Liver (tissue), 9 donors: Measurements from ENCODE around the gene NFATC1. TPM values are rescaled to one million over a fixed set of nuclear protein-coding genes. Genes with fewer than 3 reads are reported as not detected.

Source experiments
- DNase-seq: peaks from one replicate; pipeline ENCODE4 v3.0.0-alpha.2; 2017; ENCODE audit warnings: low spot score
- H3K27ac ChIP-seq, 2 donors: one replicate each; pipeline ENCODE4 v1.7.0; 2013; ENCODE audit warnings: inconsistent platforms in 2 of 2, low read length in 2 of 2, control low read depth in 1 of 2, low read depth in 1 of 2, mild to moderate bottlenecking in 1 of 2
- H3K27me3 ChIP-seq, 4 donors: one replicate each; pipeline versions ENCODE4 v1.6.1 to v1.7.0; 2013; ENCODE audit warnings: low read length in 3 of 4, inconsistent platforms in 1 of 4, mild to moderate bottlenecking in 1 of 4, moderate library complexity in 1 of 4; ENCODE audit not compliant: control insufficient read depth in 4 of 4, insufficient read depth in 4 of 4
- H3K36me3 ChIP-seq, 4 donors: one replicate each; pipeline versions ENCODE4 v1.6.1 to v1.7.0; 2013; ENCODE audit warnings: low read length in 3 of 4, mild to moderate bottlenecking in 3 of 4, low read depth in 1 of 4, moderate library complexity in 1 of 4; ENCODE audit not compliant: control insufficient read depth in 4 of 4, insufficient read depth in 3 of 4
- H3K4me1 ChIP-seq, 4 donors: one replicate each; pipeline versions ENCODE4 v1.6.1 to v1.7.0; 2013; ENCODE audit warnings: low read length in 3 of 4, mild to moderate bottlenecking in 3 of 4, moderate library complexity in 1 of 4; ENCODE audit not compliant: control insufficient read depth in 4 of 4, insufficient read depth in 4 of 4
- H3K4me3 ChIP-seq, 3 donors: one replicate each; pipeline versions ENCODE4 v1.6.1 to v1.7.0; 2013; ENCODE audit warnings: low read length in 3 of 3, control low read depth in 1 of 3, low read depth in 1 of 3, mild to moderate bottlenecking in 1 of 3
- H3K9ac ChIP-seq, 2 donors: one replicate each; pipeline ENCODE4 v1.7.0; 2013; ENCODE audit warnings: low read length in 2 of 2, mild to moderate bottlenecking in 2 of 2, moderate library complexity in 2 of 2, control low read depth in 1 of 2, low read depth in 1 of 2
- H3K9me3 ChIP-seq, 4 donors: one replicate each; pipeline versions ENCODE4 v1.6.1 to v1.7.0; 2013; ENCODE audit warnings: low read length in 3 of 4; ENCODE audit not compliant: control insufficient read depth in 4 of 4
- CTCF ChIP-seq: fragments of 150-350 bp; IDR thresholded peaks from 2 replicates; pipeline ENCODE4 v1.5.1; 2017; ENCODE audit warnings: improper control_type of control experiment, low read depth, low read length; ENCODE audit not compliant: missing input control
- FOXA1 ChIP-seq: IDR thresholded peaks from 2 replicates; pipeline ENCODE4 v1.6.1; 2016; ENCODE audit warnings: antibody characterized with exemption
- HNF4A ChIP-seq, 2 donors: conservative IDR thresholded peaks; 2 replicates each; pipeline ENCODE4 v1.6.1; 2016; ENCODE audit warnings: antibody characterized with exemption in 2 of 2, mild to moderate bottlenecking in 2 of 2
- HNF4G ChIP-seq: IDR thresholded peaks from 2 replicates; pipeline ENCODE4 v1.6.1; 2016; ENCODE audit warnings: antibody characterized with exemption
- JUND ChIP-seq, 2 donors: IDR thresholded peaks; 2 replicates each; pipeline ENCODE4 v1.6.1; 2016; ENCODE audit warnings: antibody characterized with exemption in 2 of 2
- MAX ChIP-seq: IDR thresholded peaks from 2 replicates; pipeline ENCODE4 v1.6.1; 2016; ENCODE audit warnings: antibody characterized with exemption
- NR2F2 ChIP-seq: IDR thresholded peaks from 2 replicates; pipeline ENCODE4 v1.6.1; 2016; ENCODE audit warnings: antibody characterized with exemption
- RAD21 ChIP-seq, 2 donors: IDR thresholded peaks; 2 replicates each; pipeline ENCODE4 v1.6.1; 2016; ENCODE audit warnings: antibody characterized with exemption in 2 of 2, mild to moderate bottlenecking in 2 of 2
- RXRA ChIP-seq, 2 donors: IDR thresholded peaks; 2 replicates each; pipeline ENCODE4 v1.6.1; 2017 to 2018; ENCODE audit warnings: antibody characterized with exemption in 2 of 2, mild to moderate bottlenecking in 1 of 2
- YY1 ChIP-seq: IDR thresholded peaks from 2 replicates; pipeline ENCODE4 v1.6.1; 2016; ENCODE audit warnings: antibody characterized with exemption, mild to moderate bottlenecking
- WGBS: extraction: QIAGEN DNeasy Blood & Tissue Kit; methylation state at CpG from one replicate; pipeline ENCODE4 v1.1.7; 2013; 5-methylcytosine and 5-hydroxymethylcytosine counted together
- polyA plus RNA-seq, 2 donors: library from polyadenylated mRNA; stranded (reverse) in 1 of 2; unstranded in 1 of 2; fragments of 200-250 nt in 1 of 2; fragments of >200 nt in 1 of 2; fragmentation: Nextera tagmentation in 1 of 2; extraction: Ambion mirVana in 1 of 2; gene quantifications; one replicate each; pipeline versions ENCODE4 v1.2.1 to v1.2.3, GENCODE V29; 2013 to 2015
- total RNA-seq, 2 donors: library from RNA; depleted of rRNA; stranded (reverse); fragments of >200 nt; gene quantifications; one replicate each; pipeline ENCODE4 v1.2.3, GENCODE V29; 2014
- donor health status: healthy.
- donor health status: healthy.
- donor health status: healthy.
- donor health status: healthy.
- donor health status: healthy.

The NFATC1 gene
- total and polyA plus RNA-seq, 4 donors, result 0.57 to 2.2 (median 1.3) TPM

GRCh38 chr18:79555885-79556284 is 160.2 kb downstream of the NFATC1 start:
- Histone ChIP-seq H3K4me3 (no peak overlapping the region), H3K27ac (no peak overlapping the region), H3K36me3 (no peaks in the 10 kb centered on the region), H3K27me3 (no peaks in the 10 kb centered on the region), H3K9me3 (peaks cover 0 to 4% (median 0%) of the 10 kb centered on the region in 4 donors), H3K4me1 (no peaks in the 10 kb centered on the region), H3K9ac (no peak overlapping the region)
- TF ChIP-seq RXRA (IDR thresholded peaks at IDR 0.05) (no peak), MAX (no peak)
- no peak for DNase-seq
- WGBS, result 97% methylated on average over 19 of the region's 19 CpGs

GRCh38 chr18:79556829-79557585 is 161.3 kb downstream of the NFATC1 start:
- H3K27me3 ChIP-seq, result no peaks in the 10 kb centered on the region
- H3K36me3 ChIP-seq, result no peaks in the 10 kb centered on the region
- H3K4me1 ChIP-seq, result no peaks in the 10 kb centered on the region

GRCh38 chr18:79558196-79558932 is 162.6 kb downstream of the NFATC1 start:
- Histone ChIP-seq H3K9ac (no peak overlapping the region), H3K27ac (no peak overlapping the region), H3K4me3 (no peak overlapping the region), H3K9me3 (peaks cover 0 to 4% (median 0%) of the 10 kb centered on the region in 4 donors), H3K4me1 (no peaks in the 10 kb centered on the region), H3K36me3 (no peaks in the 10 kb centered on the region), H3K27me3 (no peaks in the 10 kb centered on the region)
- WGBS, result 86% methylated on average over 25 of the region's 25 CpGs
- TF ChIP-seq JUND (IDR thresholded peaks at IDR 0.05) (no peak), YY1 (no peak)
- DNase-seq, result no peak

More at GRCh38 chr18:79556829-79557585, 161.3 kb downstream of the NFATC1 start:
- H3K27ac ChIP-seq, result no peak overlapping the region
- WGBS, result 81% methylated on average over 21 of the region's 21 CpGs
- DNase-seq, result no peak
- no peak overlapping the region for H3K9ac ChIP-seq
- peaks cover 0 to 4% (median 0%) of the 10 kb centered on the region in 4 donors for H3K9me3 ChIP-seq
- TF ChIP-seq RAD21 (IDR thresholded peaks at IDR 0.05), result no peak
- no peak for TF ChIP-seq NR2F2
- TF ChIP-seq JUND (IDR thresholded peaks at IDR 0.05), result no peak
- no peak for TF ChIP-seq FOXA1
- TF ChIP-seq HNF4G, result no peak
- no peak for TF ChIP-seq YY1
- TF ChIP-seq HNF4A (conservative IDR thresholded peaks at IDR 0.05), result no peak
- TF ChIP-seq CTCF, result no peak
- H3K4me3 ChIP-seq, result no peak overlapping the region
